Effector memory CD4-positive, alpha-beta T cell (primary cell): ENCODE data around the gene GPR52.

ENCODE experiments used
- DNase-seq, 3 donors: peaks; one replicate each; pipeline ENCODE4 v3.0.0-alpha.2; 2020
- H3K27ac ChIP-seq: 2 replicates; pipeline ENCODE4 v1.7.0; 2013; ENCODE audit warnings: mild to moderate bottlenecking, low read length, moderate library complexity; ENCODE audit not compliant: insufficient read depth, poor library complexity, severe bottlenecking
- H3K27me3 ChIP-seq: replicated peaks from 2 replicates; pipeline ENCODE4 v1.7.0; 2013; ENCODE audit warnings: mild to moderate bottlenecking, low read length; ENCODE audit not compliant: insufficient read depth, control insufficient read depth, poor library complexity, severe bottlenecking
- H3K36me3 ChIP-seq: 2 replicates; pipeline ENCODE4 v1.7.0; 2013; ENCODE audit warnings: mild to moderate bottlenecking, low read length, moderate library complexity; ENCODE audit not compliant: control insufficient read depth, insufficient read depth
- H3K4me1 ChIP-seq: 2 replicates; pipeline ENCODE4 v1.7.0; 2013; ENCODE audit warnings: low read length, mild to moderate bottlenecking; ENCODE audit not compliant: control insufficient read depth, insufficient read depth, poor library complexity, severe bottlenecking
- H3K4me3 ChIP-seq: 2 replicates; pipeline ENCODE4 v1.7.0; 2013; ENCODE audit warnings: low read length, low read depth, mild to moderate bottlenecking; ENCODE audit not compliant: insufficient read depth, poor library complexity, severe bottlenecking
- H3K9me3 ChIP-seq: 2 replicates; pipeline ENCODE4 v1.7.0; 2013; ENCODE audit warnings: mild to moderate bottlenecking, low read length, moderate library complexity; ENCODE audit not compliant: control insufficient read depth

GPR52 gene

GRCh38 chr1:174414203-174414602 lies 33.6 kb upstream of the GPR52 start:
- DNase-seq, result no peak
- Histone ChIP-seq H3K4me3 (no peak overlapping the region), H3K36me3 (no peaks in the 10 kb centered on the region), H3K9me3 (no peaks in the 10 kb centered on the region), H3K27ac (no peak overlapping the region), H3K4me1 (no peaks in the 10 kb centered on the region), H3K27me3 (no peaks in the 10 kb centered on the region)

- no peaks in the 10 kb centered on the region for H3K36me3 ChIP-seq
- H3K4me3 ChIP-seq, result no peak overlapping the region
- DNase-seq, result no peak
- H3K27me3 ChIP-seq, result no peaks in the 10 kb centered on the region
- no peaks in the 10 kb centered on the region for H3K4me1 ChIP-seq
- no peak overlapping the region for H3K27ac ChIP-seq
- no peaks in the 10 kb centered on the region for H3K9me3 ChIP-seq
These were observed 32.3 kb upstream of the GPR52 start for GRCh38 chr1:174415506-174415905.

- Histone ChIP-seq H3K9me3 (no peaks in the 10 kb centered on the region), H3K27ac (no peak overlapping the region), H3K27me3 (no peaks in the 10 kb centered on the region), H3K4me1 (no peaks in the 10 kb centered on the region), H3K4me3 (no peak overlapping the region), H3K36me3 (no peaks in the 10 kb centered on the region)
- no peak for DNase-seq
These were observed 29.8 kb upstream of the GPR52 start for GRCh38 chr1:174417921-174418320.

GRCh38 chr1:174425121-174425520 lies 22.6 kb upstream of the GPR52 start:
- no peak overlapping the region for H3K27ac ChIP-seq
- DNase-seq, result no peak
- no peak overlapping the region for H3K4me3 ChIP-seq

GRCh38 chr1:174426153-174426552 lies 21.6 kb upstream of the GPR52 start:
- Histone ChIP-seq H3K27ac (no peak overlapping the region), H3K36me3 (no peaks in the 10 kb centered on the region), H3K4me3 (no peak overlapping the region), H3K4me1 (no peaks in the 10 kb centered on the region), H3K9me3 (no peaks in the 10 kb centered on the region), H3K27me3 (no peaks in the 10 kb centered on the region)
- no peak for DNase-seq

More at GRCh38 chr1:174425121-174425520, 22.6 kb upstream of the GPR52 start:
- H3K27me3 ChIP-seq, result no peaks in the 10 kb centered on the region
- H3K36me3 ChIP-seq, result no peaks in the 10 kb centered on the region
- no peaks in the 10 kb centered on the region for H3K4me1 ChIP-seq
- no peaks in the 10 kb centered on the region for H3K9me3 ChIP-seq

GRCh38 chr1:174428033-174428432 lies 19.7 kb upstream of the GPR52 start:
- H3K27me3 ChIP-seq, result no peaks in the 10 kb centered on the region
- H3K36me3 ChIP-seq, result no peaks in the 10 kb centered on the region
- no peak overlapping the region for H3K27ac ChIP-seq
- no peaks in the 10 kb centered on the region for H3K4me1 ChIP-seq
- H3K4me3 ChIP-seq, result no peak overlapping the region
- no peak for DNase-seq
- H3K9me3 ChIP-seq, result no peaks in the 10 kb centered on the region

GRCh38 chr1:174428739-174429138 lies 19.0 kb upstream of the GPR52 start:
- no peaks in the 10 kb centered on the region for H3K4me1 ChIP-seq
- H3K27ac ChIP-seq, result no peak overlapping the region
- no peaks in the 10 kb centered on the region for H3K36me3 ChIP-seq
- H3K27me3 ChIP-seq, result no peaks in the 10 kb centered on the region
- H3K9me3 ChIP-seq, result no peaks in the 10 kb centered on the region
- DNase-seq, result no peak
- no peak overlapping the region for H3K4me3 ChIP-seq

GRCh38 chr1:174433451-174433850 lies 14.3 kb upstream of the GPR52 start:
- Histone ChIP-seq H3K27ac (no peak overlapping the region), H3K36me3 (no peaks in the 10 kb centered on the region), H3K9me3 (no peaks in the 10 kb centered on the region), H3K4me3 (no peak overlapping the region), H3K4me1 (no peaks in the 10 kb centered on the region), H3K27me3 (no peaks in the 10 kb centered on the region)
- no peak for DNase-seq

GRCh38 chr1:174445351-174445750 lies 2.4 kb upstream of the GPR52 start:
- no peaks in the 10 kb centered on the region for H3K9me3 ChIP-seq

GRCh38 chr1:174445817-174446216 lies 1.9 kb upstream of the GPR52 start:
- Histone ChIP-seq H3K36me3 (no peaks in the 10 kb centered on the region), H3K27me3 (no peaks in the 10 kb centered on the region), H3K4me1 (no peaks in the 10 kb centered on the region), H3K4me3 (no peak overlapping the region), H3K27ac (no peak overlapping the region), H3K9me3 (no peaks in the 10 kb centered on the region)
- DNase-seq, result no peak

More at GRCh38 chr1:174445351-174445750, 2.4 kb upstream of the GPR52 start:
- Histone ChIP-seq H3K27ac (no peak overlapping the region), H3K4me1 (no peaks in the 10 kb centered on the region), H3K4me3 (no peak overlapping the region), H3K36me3 (no peaks in the 10 kb centered on the region), H3K27me3 (no peaks in the 10 kb centered on the region)
- DNase-seq, result no peak

- DNase-seq, result no peak
- H3K27me3 ChIP-seq, result no peaks in the 10 kb centered on the region
- H3K4me1 ChIP-seq, result no peaks in the 10 kb centered on the region
- no peaks in the 10 kb centered on the region for H3K9me3 ChIP-seq
- H3K36me3 ChIP-seq, result no peaks in the 10 kb centered on the region
- no peak overlapping the region for H3K4me3 ChIP-seq
- H3K27ac ChIP-seq, result no peak overlapping the region
These were observed 743 bp downstream of the GPR52 start for GRCh38 chr1:174448531-174448883.
